ENCODE data around the gene NPVF.

Gene NPVF

GRCh38 chr7:25194036-25194435 lies 34.2 kb downstream of the NPVF start:
- H3K4me1 ChIP-seq (ENCODE audit: insufficient read depth, low read length) = no peaks in the 10 kb centered on the region
- H3K27ac ChIP-seq (ENCODE audit: low read depth, low read length) = no peak overlapping the region
- H3K27me3 ChIP-seq (ENCODE audit: insufficient read depth, low read length) = no peaks in the 10 kb centered on the region
- 90% methylated on average over 2 of the region's 2 CpGs for WGBS
- H3K4me3 ChIP-seq (ENCODE audit: low read length) = no peak overlapping the region
- no peak overlapping the region for H3K9ac ChIP-seq (ENCODE audit: low read depth, low read length)
- H3K36me3 ChIP-seq (ENCODE audit: insufficient read depth, low read length) = no peaks in the 10 kb centered on the region
- H3K9me3 ChIP-seq (ENCODE audit: insufficient read depth, low read depth, low read length) = peaks cover 14% of the 10 kb centered on the region

DNA sequence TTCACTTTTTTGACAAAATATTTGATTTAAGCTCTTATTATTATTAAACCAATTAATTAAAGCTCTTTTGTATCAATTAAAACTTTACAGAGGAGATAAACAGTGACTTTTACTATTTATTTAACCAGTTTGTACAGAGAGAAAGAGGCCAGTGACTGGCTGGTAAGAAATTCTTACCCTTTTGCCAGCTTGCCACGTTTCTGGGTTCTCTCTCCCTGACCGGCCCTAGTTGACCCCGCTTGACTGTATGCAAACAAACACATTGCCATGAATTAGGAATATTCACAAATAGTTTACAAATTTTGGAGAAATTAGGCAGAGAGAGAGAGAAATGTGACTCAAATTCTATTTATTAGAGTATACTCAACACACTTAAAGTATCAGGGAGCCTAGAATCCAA lies 36.2 kb downstream of the NPVF start:
- Histone ChIP-seq H3K9ac (ENCODE audit: low read depth, low read length) (no peak overlapping the region), H3K36me3 (ENCODE audit: insufficient read depth, low read length) (no peaks in the 10 kb centered on the region), H3K27ac (ENCODE audit: low read depth, low read length) (no peak overlapping the region), H3K9me3 (ENCODE audit: insufficient read depth, low read depth, low read length) (peaks cover 14% of the 10 kb centered on the region), H3K4me3 (ENCODE audit: low read length) (no peak overlapping the region), H3K4me1 (ENCODE audit: insufficient read depth, low read length) (no peaks in the 10 kb centered on the region), H3K27me3 (ENCODE audit: insufficient read depth, low read length) (no peaks in the 10 kb centered on the region)
- WGBS = 95% methylated on average over 3 of the region's 3 CpGs

- no peak overlapping the region for H3K27ac ChIP-seq (ENCODE audit: low read depth, low read length)
- no peak overlapping the region for H3K9ac ChIP-seq (ENCODE audit: low read depth, low read length)
- H3K36me3 ChIP-seq (ENCODE audit: insufficient read depth, low read length) = no peaks in the 10 kb centered on the region
- no peaks in the 10 kb centered on the region for H3K27me3 ChIP-seq (ENCODE audit: insufficient read depth, low read length)
- WGBS = 91% methylated on average over 6 of the region's 6 CpGs
- no peaks in the 10 kb centered on the region for H3K9me3 ChIP-seq (ENCODE audit: insufficient read depth, low read depth, low read length)
- H3K4me3 ChIP-seq (ENCODE audit: low read length) = no peak overlapping the region
- no peaks in the 10 kb centered on the region for H3K4me1 ChIP-seq (ENCODE audit: insufficient read depth, low read length)
Measured at GRCh38 chr7:25189197-25189596, 39.1 kb downstream of the NPVF start.

DNA sequence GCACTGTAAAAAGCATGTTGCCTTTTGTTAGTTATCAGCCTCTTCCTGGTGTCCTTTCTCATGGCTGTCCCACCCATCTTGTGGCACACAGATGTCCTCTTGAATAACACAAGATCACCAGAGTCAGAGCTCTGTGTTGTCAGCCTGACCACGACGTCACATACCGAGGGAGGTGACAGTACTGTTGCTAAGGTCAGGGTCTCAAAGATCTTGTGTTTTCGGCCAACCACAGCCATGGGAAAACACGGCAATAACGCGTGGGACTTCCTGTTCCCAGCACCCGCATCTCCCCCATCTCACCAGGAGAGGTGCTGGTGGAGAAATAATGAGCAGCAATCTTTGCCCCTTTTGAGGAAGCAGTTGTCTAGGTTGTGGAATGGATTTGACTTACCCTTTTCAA lies 40.4 kb downstream of the NPVF start:
- 94% methylated on average over 8 of the region's 8 CpGs for WGBS

GRCh38 chr7:25186436-25186835 lies 41.9 kb downstream of the NPVF start:
- Histone ChIP-seq H3K4me3 (ENCODE audit: low read length) (no peak overlapping the region), H3K36me3 (ENCODE audit: insufficient read depth, low read length) (no peaks in the 10 kb centered on the region), H3K27ac (ENCODE audit: low read depth, low read length) (no peak overlapping the region), H3K9ac (ENCODE audit: low read depth, low read length) (no peak overlapping the region), H3K27me3 (ENCODE audit: insufficient read depth, low read length) (no peaks in the 10 kb centered on the region), H3K4me1 (ENCODE audit: insufficient read depth, low read length) (no peaks in the 10 kb centered on the region), H3K9me3 (ENCODE audit: insufficient read depth, low read depth, low read length) (no peaks in the 10 kb centered on the region)
- WGBS = 95% methylated on average over 6 of the region's 6 CpGs

More for the DNA sequence above, 40.4 kb downstream of the NPVF start:
- Histone ChIP-seq H3K27ac (ENCODE audit: low read depth, low read length) (no peak overlapping the region), H3K36me3 (ENCODE audit: insufficient read depth, low read length) (no peaks in the 10 kb centered on the region), H3K9me3 (ENCODE audit: insufficient read depth, low read depth, low read length) (no peaks in the 10 kb centered on the region), H3K4me3 (ENCODE audit: low read length) (no peak overlapping the region), H3K9ac (ENCODE audit: low read depth, low read length) (no peak overlapping the region), H3K27me3 (ENCODE audit: insufficient read depth, low read length) (no peaks in the 10 kb centered on the region), H3K4me1 (ENCODE audit: insufficient read depth, low read length) (no peaks in the 10 kb centered on the region)

DNA sequence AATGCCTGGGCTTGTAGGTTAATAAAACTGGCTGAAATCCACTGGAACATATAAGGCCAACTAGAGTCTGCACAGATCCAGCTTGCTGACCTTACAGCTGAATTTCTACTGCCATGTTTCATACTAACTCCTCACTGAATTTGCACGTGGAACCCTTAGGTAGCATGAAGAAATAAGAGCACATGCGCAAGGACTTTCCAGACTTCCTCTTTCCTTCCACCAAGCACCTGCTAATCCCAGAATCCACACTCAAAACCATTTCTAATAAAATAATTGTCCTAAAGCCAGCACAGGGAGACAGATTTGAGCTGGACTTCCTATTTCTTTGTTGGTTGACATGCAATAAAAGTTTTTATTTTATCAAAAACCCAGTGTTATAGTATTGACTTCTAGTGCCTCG lies 46.8 kb downstream of the NPVF start:
- no peaks in the 10 kb centered on the region for H3K9me3 ChIP-seq (ENCODE audit: insufficient read depth, low read depth, low read length)
- WGBS = 97% methylated on average over 3 of the region's 3 CpGs
- H3K27me3 ChIP-seq (ENCODE audit: insufficient read depth, low read length) = peaks cover 12% of the 10 kb centered on the region
- H3K9ac ChIP-seq (ENCODE audit: low read depth, low read length) = no peak overlapping the region
- no peaks in the 10 kb centered on the region for H3K36me3 ChIP-seq (ENCODE audit: insufficient read depth, low read length)
- peaks cover 9% of the 10 kb centered on the region for H3K4me1 ChIP-seq (ENCODE audit: insufficient read depth, low read length)
- H3K4me3 ChIP-seq (ENCODE audit: low read length) = no peak overlapping the region
- no peak overlapping the region for H3K27ac ChIP-seq (ENCODE audit: low read depth, low read length)

DNA sequence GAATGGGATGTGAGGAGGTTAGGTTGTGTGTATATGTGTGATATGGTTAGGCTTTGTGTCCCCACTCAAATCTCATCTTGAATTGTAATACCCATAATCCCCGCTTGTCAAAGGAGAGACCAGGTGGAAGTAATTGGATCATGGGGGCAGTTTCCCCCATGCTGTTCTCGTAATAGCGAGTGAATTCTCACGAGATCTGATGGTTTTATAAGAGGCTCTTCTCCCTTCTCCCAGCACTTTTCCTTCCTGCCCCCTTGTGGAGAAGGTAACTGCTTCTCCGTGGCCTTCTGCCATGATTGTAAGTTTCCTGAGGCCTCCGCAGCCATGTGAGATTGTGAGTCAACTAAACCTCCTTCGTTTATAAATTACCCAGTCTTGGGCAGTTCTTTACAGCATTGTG lies 47.3 kb downstream of the NPVF start:
- no peak overlapping the region for H3K4me3 ChIP-seq (ENCODE audit: low read length)
- no peak overlapping the region for H3K9ac ChIP-seq (ENCODE audit: low read depth, low read length)

GRCh38 chr7:25180592-25180923 lies 47.7 kb downstream of the NPVF start:
- no peaks in the 10 kb centered on the region for H3K36me3 ChIP-seq (ENCODE audit: insufficient read depth, low read length)
- H3K27me3 ChIP-seq (ENCODE audit: insufficient read depth, low read length) = peaks cover 12% of the 10 kb centered on the region
- H3K9me3 ChIP-seq (ENCODE audit: insufficient read depth, low read depth, low read length) = no peaks in the 10 kb centered on the region
- peaks cover 9% of the 10 kb centered on the region for H3K4me1 ChIP-seq (ENCODE audit: insufficient read depth, low read length)
- H3K27ac ChIP-seq (ENCODE audit: low read depth, low read length) = no peak overlapping the region
- 42% methylated on average over 6 of the region's 6 CpGs for WGBS
- H3K9ac ChIP-seq (ENCODE audit: low read depth, low read length) = peak overlapping the region; percentile 52; the same call in 1 of the 2 replicates
- peak overlapping the region; percentile 52 for H3K4me3 ChIP-seq (ENCODE audit: low read length)

More for the DNA sequence above, 47.3 kb downstream of the NPVF start:
- H3K27ac ChIP-seq (ENCODE audit: low read depth, low read length) = no peak overlapping the region
- no peaks in the 10 kb centered on the region for H3K36me3 ChIP-seq (ENCODE audit: insufficient read depth, low read length)
- no peaks in the 10 kb centered on the region for H3K9me3 ChIP-seq (ENCODE audit: insufficient read depth, low read depth, low read length)
- WGBS = 91% methylated on average over 7 of the region's 7 CpGs
- H3K4me1 ChIP-seq (ENCODE audit: insufficient read depth, low read length) = peaks cover 9% of the 10 kb centered on the region
- peaks cover 12% of the 10 kb centered on the region for H3K27me3 ChIP-seq (ENCODE audit: insufficient read depth, low read length)

DNA sequence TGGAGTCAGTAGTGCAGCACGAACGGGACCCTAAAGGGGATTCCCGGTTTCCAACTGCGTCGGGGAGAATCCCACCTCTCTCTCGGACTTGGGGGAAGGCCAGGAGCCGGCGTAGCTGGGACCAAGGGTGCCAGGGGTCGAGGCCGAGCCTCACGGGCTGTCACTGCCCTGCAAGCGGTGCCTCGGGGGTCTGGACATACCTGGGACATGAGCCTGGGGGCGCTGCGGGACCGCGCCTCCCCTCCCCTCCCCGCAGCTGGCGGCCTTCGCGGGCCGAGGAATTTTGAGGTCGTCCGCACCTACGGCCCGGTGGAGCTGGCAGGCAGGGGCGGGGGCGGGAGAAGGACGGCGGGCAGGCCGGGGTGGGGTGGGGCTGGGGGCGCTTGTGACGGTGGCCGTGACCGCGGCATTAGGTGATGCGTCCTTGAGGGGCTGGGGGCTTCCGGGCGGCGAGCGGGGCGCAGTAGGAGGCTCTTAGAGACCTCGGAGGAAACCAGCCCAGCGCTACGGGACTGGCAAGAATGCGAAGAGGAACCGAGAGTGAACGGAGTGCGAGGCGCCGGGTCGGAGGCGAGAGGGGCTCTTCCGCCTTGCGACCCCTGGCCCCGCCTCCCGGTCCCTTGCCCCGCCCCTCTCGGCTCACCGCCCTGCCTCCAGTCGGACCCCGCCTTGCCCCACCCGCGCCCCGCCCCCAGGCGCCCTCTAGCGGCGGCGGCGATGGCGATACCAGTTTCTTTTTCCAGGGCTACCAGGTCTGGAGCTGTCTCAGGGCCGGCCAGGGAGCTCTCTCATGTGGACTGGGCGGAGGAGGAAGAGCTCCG lies 48.3 kb downstream of the NPVF start:
- Histone ChIP-seq H3K27ac (ENCODE audit: low read depth, low read length) (peak overlapping the region; percentile 80; the same call in 1 of the 2 replicates), H3K4me1 (ENCODE audit: insufficient read depth, low read length) (peaks cover 9% of the 10 kb centered on the region), H3K27me3 (ENCODE audit: insufficient read depth, low read length) (peaks cover 12% of the 10 kb centered on the region), H3K9me3 (ENCODE audit: insufficient read depth, low read depth, low read length) (no peaks in the 10 kb centered on the region), H3K4me3 (ENCODE audit: low read length) (peak overlapping the region; percentile 77), H3K9ac (ENCODE audit: low read depth, low read length) (peak overlapping the region; percentile 59), H3K36me3 (ENCODE audit: insufficient read depth, low read length) (no peaks in the 10 kb centered on the region)
- 2% methylated on average over 74 of the region's 74 CpGs for WGBS

GRCh38 chr7:25179325-25179724 lies 49.0 kb downstream of the NPVF start:
- WGBS = 64% methylated on average over 9 of the region's 9 CpGs
- Histone ChIP-seq H3K4me3 (ENCODE audit: low read length) (peak overlapping the region; percentile 77), H3K27me3 (ENCODE audit: insufficient read depth, low read length) (peaks cover 12% of the 10 kb centered on the region), H3K27ac (ENCODE audit: low read depth, low read length) (no peak overlapping the region), H3K36me3 (ENCODE audit: insufficient read depth, low read length) (no peaks in the 10 kb centered on the region), H3K9me3 (ENCODE audit: insufficient read depth, low read depth, low read length) (no peaks in the 10 kb centered on the region), H3K4me1 (ENCODE audit: insufficient read depth, low read length) (peaks cover 9% of the 10 kb centered on the region), H3K9ac (ENCODE audit: low read depth, low read length) (peak overlapping the region; percentile 59)

All from HUES64 (cell line).